HG02759 (cell line): ENCODE results near the gene FPR1.
"Not testable (repeated sequence)": the region's sequence is repeated elsewhere in the genome, so short reads cannot be mapped to it uniquely, and the experiment has no call there.

Source experiments
- ATAC-seq: cut with Tn5 transposase; IDR thresholded peaks from one replicate; pipeline ENCODE4 v1.9.1; 2021; ENCODE audit warnings: mild to moderate bottlenecking, moderate library complexity; ENCODE audit not compliant: unreplicated experiment

FPR1 gene

GRCh38 chr19:51779703-51780102 is 28.0 kb upstream of the FPR1 start:
- no peak for ATAC-seq

GRCh38 chr19:51779181-51779580 is 27.5 kb upstream of the FPR1 start:
- no peak for ATAC-seq

GRCh38 chr19:51777570-51778462 is 26.1 kb upstream of the FPR1 start:
- ATAC-seq, result no peak

GRCh38 chr19:51776561-51776960 is 24.9 kb upstream of the FPR1 start:
- not testable (repeated sequence) for ATAC-seq

DNA sequence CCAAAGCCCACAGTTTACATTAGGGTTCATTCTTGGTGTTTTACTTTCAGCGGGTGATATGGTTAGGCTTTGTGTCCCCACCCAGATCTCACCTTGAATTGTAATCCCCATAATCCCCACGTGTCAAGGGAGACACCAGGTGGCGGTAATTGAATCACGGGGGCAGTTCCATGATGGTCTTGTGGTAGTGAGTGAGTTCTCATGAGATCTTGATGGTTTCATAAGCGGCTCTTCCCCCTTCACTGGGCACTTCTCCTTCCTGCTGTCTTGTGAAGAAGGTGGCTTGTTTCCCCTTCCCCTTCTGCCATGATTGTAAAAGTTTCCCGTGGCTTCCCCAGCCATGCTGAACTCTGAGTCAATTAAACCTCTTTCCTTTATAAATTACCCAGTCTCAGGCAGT is 21.3 kb upstream of the FPR1 start:
- no peak for ATAC-seq

DNA sequence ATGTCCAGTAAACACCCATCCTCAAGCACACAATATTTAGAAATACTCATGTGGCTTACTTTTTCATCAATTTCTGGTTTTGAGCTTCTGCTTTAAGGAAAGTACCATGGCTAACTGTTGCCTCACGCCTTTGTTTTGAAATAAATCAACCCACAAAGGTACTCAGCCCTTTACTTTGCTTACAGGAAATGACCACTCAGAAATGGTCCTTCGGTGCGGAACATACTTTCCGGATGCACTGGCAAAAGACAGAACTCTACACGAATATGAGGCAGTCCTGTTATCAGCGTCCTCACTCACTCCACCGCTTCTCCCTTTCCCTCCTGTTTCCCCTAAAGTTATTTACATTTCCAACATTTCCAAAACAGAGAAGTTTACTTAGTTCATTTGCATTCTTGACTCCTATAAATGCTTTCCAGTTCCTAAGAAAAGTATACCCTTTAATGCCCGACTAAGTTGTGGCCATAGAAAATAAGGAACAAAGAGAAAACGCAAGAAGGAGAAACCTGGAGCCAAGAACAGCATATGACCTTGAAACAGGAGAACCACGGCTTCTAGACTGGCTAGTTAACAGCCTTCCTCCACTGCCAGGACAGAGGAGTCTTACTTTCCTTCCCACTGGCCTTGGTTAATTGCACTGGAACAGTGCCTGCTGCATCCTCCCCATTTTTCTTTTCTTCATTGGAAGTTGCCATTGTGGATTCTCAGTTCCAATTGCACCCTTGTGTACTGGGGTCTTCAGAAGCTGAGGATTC is 19.9 kb upstream of the FPR1 start:
- ATAC-seq, result no peak

DNA sequence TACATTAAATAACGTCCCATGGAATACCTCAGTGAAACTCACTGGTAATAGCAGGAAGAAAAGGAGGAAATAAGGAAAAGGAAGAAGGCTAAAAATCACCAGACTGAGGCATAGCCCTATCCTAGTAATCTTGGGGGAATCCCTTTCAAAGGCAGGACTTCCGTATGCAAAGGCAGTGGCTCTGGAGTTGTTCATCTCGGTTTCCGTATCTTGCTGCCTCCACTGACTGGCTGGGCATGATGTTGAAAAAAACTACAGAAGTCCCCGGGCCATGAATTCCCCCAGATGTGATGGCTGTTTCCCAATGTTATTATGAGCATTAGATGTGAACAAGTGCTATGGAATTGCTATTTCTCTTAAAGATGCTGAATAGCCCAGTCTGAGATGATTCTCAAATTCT is 14.8 kb upstream of the FPR1 start:
- no peak for ATAC-seq

DNA sequence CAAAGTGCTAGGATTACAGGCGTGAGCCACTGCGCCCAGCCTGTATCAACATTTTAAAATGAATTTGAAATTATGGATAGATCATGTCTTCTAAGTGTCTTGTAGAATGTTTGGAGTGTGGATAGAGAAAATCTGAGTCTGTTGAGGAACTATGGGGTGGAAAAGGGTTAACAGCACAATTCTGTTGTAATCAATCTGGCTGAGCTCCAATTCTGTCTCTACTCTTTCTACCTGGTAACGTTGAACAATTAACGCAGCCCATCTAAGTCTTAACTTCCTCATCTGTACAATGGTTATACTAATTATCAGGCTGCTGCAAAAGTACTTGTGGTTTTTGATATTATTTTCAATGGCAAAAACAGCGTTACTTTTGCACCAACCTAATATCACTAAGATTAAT is 13.4 kb upstream of the FPR1 start:
- ATAC-seq, result no peak

- no peak for ATAC-seq
These were observed 10.0 kb upstream of the FPR1 start for GRCh38 chr19:51761696-51762095.

DNA sequence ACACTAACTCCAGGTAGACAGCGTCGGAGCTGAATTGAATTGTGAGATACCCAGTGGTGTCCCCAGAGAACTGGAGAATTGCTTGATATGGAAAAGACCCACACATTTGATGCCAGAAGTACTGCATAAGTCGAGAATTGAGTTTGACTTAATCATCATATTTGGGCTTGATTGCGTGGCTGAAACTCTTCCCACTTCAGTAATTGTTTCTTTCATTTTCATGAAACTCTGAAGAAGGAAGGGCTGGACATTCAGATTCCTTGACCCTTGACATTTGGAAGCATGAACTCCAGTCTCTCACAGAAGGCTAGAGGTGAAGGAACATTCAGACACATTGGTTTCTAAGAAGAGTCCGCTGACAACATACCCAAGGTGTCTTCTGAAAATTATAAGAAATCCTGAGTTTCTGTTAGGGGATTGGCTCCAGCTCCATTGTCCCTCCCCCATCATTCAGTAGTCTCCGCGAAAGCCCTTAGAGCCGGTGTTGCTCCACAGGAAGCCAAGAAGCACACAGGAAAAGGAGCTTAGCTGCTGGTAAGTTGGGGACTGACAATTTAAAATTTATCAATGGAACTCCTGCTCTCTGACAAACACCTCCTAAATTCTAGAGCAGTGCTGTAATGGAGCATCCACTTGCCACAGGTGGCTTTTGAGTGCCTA is 9.1 kb upstream of the FPR1 start, which contains the start of gene FPR2:
TSS of gene FPR2 (plus strand) at position 484 of the 660 bp plus-strand sequence. CDS start 7,479 bp downstream, outside the sequence.
- ATAC-seq, result no peak

DNA sequence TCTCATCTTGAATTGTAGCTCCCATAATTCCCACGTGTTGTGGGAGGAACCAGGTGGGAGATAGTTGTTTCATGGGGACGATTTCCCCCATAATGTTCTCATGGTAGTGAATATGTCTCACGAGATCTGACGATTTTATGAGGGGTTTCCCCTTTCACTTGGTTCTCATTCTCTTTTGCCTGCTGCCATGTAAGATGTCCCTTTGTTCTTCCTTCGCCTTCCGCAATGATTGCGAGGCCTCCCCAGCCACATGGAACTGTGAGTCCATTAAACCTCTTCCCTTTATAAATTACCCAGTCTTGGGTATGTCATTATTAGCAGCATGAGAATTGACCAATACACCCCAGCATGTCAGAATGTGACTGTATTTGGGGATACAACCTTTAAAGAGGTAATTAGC is 3.9 kb upstream of the FPR1 start:
- ATAC-seq, result no peak

DNA sequence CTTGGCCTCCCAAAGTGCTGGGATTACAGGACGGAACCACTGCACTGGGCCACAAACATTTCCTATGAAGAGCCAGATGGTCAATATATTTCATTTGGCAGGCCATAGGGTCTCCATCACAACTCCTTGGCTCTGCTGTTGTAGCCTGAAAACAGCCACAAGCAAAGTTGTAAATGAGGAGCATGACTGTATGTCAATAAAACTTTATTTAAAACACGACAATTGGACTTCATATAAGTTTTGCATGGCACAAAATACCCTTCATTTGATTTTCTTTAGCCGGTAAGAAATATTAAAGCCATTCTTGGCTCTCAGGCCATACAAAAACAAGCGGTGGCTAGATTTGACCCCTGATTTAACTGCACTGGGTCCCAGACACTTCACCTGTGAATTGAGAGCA is 3.1 kb upstream of the FPR1 start:
- ATAC-seq, result no peak

- ATAC-seq, result no peak
These were observed 2.4 kb upstream of the FPR1 start for GRCh38 chr19:51754109-51754508.

DNA sequence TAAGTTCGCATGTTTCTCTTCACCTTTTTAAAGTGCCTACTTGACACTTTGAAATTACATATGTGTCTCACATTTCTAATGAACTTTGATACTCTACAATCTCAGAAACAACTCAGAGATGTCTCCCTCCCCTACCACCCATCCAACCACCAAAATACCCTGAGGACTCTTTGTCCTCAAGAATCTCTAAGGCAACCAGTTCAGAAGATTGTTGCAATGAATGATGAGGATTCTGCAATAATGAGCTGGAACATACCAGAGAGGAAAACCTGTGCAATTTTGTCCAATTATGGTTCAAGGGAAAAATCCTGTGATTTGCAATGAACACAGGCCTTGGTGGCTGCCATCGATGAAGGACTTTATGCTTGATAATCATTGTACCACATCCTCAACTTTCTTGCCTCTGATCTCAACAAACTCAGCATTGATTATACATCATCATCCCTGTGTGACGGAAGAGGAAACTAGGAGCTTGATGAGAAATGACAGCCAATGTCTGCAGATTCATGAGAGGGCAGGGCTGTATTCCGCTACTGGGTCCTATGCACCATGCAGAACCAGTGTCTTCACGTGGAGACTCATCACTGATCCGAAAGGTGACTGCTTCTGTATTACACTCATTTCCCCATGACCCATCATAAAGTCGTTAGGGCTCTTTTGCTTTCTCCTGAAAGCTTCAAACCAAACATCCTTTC is 1.1 kb downstream of the FPR1 start:
- no peak for ATAC-seq

- ATAC-seq, result no peak
These were observed 1.7 kb downstream of the FPR1 start for GRCh38 chr19:51749979-51750378.

- no peak for ATAC-seq
These were observed 4.9 kb downstream of the FPR1 start for GRCh38 chr19:51746731-51747130.

DNA sequence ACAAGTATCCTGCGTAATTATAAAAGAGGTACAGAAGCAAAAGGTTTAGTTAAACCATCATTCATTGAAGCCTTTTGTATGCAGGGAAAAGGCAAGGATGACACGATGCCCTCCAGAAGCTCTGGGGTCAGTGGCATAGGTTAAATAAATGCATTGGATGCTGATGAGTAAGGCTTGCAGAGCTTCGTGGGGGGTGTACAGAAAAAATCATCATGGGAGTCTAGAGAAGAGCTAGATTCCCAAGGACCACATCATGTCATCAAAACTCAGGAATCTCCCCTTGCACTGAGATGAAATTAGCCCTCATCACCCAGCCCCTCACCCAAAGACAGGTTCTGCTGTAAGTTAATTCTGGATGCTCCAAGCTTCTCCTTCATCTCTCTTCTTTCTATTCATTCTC is 8.3 kb downstream of the FPR1 start:
- no peak for ATAC-seq

DNA sequence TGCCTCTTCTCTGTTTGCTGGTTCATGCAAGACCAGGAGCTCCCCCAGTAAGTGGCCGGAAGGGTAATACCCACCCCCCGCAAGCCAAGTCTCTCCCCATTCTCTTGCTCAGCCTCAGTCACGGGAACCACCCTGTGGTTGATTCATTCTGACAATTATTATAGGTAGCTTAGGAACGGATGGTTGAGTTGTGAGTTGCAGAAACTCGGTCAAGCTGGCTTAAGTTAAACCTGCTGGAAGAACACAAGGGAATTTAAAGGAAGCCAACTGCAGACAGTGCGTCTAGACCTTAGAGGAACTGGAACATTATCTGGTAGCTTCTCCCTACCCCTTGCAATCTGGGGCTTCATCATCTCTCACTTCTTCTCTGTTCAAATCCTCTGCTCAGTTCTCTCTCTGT is 8.9 kb downstream of the FPR1 start:
- no peak for ATAC-seq

- no peak for ATAC-seq
These were observed 11.3 kb downstream of the FPR1 start for GRCh38 chr19:51740356-51740755.

DNA sequence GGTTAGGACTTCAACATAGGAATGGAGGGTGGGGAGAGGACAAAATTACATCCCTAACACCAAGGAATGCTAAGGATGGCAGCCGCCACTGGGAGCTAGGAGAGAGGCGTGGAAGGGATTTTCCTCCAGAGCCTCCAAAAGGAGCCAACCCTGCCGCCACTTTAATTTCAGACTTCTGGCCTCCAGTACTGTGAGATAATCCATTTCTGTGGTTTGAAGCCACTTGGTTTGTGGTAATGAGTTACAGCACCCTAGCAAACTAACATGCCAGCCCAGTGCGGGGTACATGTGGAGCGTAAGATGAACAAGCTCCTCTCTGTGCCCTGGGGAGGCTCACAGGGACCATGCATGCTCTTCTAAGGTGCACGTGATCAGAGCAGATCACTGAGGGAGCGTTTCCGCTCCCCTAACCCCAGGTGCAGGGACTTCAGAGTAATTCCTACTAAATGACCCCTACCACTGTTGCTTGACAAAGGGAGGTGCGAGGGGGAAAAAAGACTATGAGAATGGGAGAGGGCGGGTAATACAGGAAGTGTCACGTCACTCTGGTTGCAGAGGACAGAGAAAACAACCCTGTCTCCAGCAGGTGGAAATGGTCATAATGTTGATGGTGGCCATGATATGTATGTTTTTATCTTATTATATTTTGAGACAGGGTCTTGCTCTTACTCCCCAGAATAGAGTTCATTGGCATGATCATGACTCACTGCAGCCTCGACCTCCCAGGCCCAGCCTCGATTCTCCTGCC is 12.0 kb downstream of the FPR1 start:
- no peak for ATAC-seq
